Testis (tissue), 2 donors: ENCODE data around the gene PSMB4.

Experiments
- POLR2A ChIP-seq: fragments of 450-650 bp; IDR thresholded peaks from one replicate; pipeline ENCODE4 v1.6.1; 2017; ENCODE audit warnings: antibody characterized with exemption, mild to moderate bottlenecking, moderate library complexity
- TF ChIP-seq, protein P1 (sequence below), 3 experiments: fragments of 450-650 bp in 2 of 3; fragments of 200-600 bp in 1 of 3; sonication (generic) in 1 of 3; IDR thresholded peaks; one replicate each; pipeline ENCODE4 v1.5.1; 2016 to 2019; ENCODE audit warnings: antibody characterized with exemption in 3 of 3, mild to moderate bottlenecking in 2 of 3, moderate library complexity in 1 of 3

DNA sequence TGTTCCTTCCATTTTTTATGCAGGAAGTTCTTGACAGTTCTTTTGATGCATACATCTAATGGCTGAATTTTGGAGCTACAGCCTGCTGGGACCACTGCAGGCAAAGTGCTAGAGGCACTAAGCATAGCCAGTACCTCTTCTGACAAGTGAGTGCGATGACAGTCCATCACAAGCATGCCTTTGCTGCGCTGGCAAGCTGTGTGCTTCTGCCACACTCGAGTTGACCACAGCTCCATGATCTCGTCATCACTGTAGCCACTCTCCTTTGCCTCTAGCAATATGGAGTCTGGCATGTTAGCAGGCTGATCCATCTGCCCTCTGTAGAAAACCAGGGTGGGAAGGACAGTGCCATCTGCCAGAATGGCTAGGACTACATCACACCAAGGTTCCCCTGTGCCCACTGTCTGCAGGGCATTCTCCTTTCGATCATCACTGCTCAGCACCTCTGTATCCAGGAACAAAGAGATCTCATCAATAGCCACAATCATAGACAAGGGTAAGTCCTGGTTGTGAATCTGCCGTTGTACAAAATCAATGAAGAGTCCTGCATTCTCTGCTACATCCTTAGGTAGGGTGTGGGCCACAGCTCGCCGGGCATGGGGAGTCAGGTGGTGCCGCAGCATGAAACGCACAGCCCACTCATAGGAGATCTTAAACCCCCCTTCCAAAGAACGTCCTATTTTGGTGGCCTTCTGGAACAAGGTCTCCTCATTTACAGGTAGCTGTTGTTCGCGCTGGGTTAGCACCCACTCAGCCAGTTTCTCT lies 6.0 kb downstream of the PSMB4 start:
- TF ChIP-seq POLR2A, result no peak
- TF ChIP-seq, protein P1, sequence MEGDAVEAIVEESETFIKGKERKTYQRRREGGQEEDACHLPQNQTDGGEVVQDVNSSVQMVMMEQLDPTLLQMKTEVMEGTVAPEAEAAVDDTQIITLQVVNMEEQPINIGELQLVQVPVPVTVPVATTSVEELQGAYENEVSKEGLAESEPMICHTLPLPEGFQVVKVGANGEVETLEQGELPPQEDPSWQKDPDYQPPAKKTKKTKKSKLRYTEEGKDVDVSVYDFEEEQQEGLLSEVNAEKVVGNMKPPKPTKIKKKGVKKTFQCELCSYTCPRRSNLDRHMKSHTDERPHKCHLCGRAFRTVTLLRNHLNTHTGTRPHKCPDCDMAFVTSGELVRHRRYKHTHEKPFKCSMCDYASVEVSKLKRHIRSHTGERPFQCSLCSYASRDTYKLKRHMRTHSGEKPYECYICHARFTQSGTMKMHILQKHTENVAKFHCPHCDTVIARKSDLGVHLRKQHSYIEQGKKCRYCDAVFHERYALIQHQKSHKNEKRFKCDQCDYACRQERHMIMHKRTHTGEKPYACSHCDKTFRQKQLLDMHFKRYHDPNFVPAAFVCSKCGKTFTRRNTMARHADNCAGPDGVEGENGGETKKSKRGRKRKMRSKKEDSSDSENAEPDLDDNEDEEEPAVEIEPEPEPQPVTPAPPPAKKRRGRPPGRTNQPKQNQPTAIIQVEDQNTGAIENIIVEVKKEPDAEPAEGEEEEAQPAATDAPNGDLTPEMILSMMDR (IDR thresholded peaks at IDR 0.05), result no peak
